ENCODE results near the gene SIL1. TPM values are rescaled to one million over a fixed set of nuclear protein-coding genes. Genes with fewer than 3 reads are reported as not detected.

The SIL1 gene
- total and polyA plus RNA-seq, 10 donors: 23.4 to 42.3 (median 32.6) TPM

GRCh38 chr5:139092741-139093343, 105.3 kb downstream of the SIL1 start:
- TF ChIP-seq POLR2A (IDR thresholded peaks at IDR 0.05): no peak
- TF ChIP-seq POLR2AphosphoS5 (IDR thresholded peaks at IDR 0.05): no peak
- TF ChIP-seq CTCF (IDR thresholded peaks at IDR 0.05 in 8 of 11, conservative IDR thresholded peaks at IDR 0.05 in 3 of 11): no peak
- intact Hi-C loops (cut with DNase I; ENCODE audit: low total_unique reads): no loop called here
- Histone ChIP-seq H3K4me3 (no peak overlapping the region), H3K9me3 (no peaks in the 10 kb centered on the region), H3K4me1 (peaks cover 0 to 24% (median 9%) of the 10 kb centered on the region in 6 donors), H3K27ac (no peak overlapping the region), H3K27me3 (replicated peaks in 1 of 7) (no peaks in the 10 kb centered on the region), H3K36me3 (no peaks in the 10 kb centered on the region)
- no peak for DNase-seq
- 90 to 99% (median 95%) methylated on average over 5 of the region's 5 CpGs for WGBS, 5 donors

- Histone ChIP-seq H3K9me3 (no peaks in the 10 kb centered on the region), H3K36me3 (no peaks in the 10 kb centered on the region), H3K27me3 (replicated peaks in 1 of 7) (no peaks in the 10 kb centered on the region), H3K4me3 (no peak overlapping the region), H3K27ac (no peak overlapping the region), H3K4me1 (peaks cover 0 to 24% (median 9%) of the 10 kb centered on the region in 6 donors)
- 49 to 56% (median 52%) methylated on average over 5 of the region's 5 CpGs for WGBS, 5 donors
- no peak for DNase-seq
- TF ChIP-seq POLR2AphosphoS5 (IDR thresholded peaks at IDR 0.05) (no peak), CTCF (IDR thresholded peaks at IDR 0.05 in 8 of 11, conservative IDR thresholded peaks at IDR 0.05 in 3 of 11) (peak in 5 of 11 experiments; percentile 10 to 39 (median 20)), POLR2A (IDR thresholded peaks at IDR 0.05) (no peak)
- intact Hi-C loops (cut with DNase I; ENCODE audit: low total_unique reads): no loop called here
Measured at GRCh38 chr5:139091439-139092156, 106.6 kb downstream of the SIL1 start.

GRCh38 chr5:139090581-139090980, 107.6 kb downstream of the SIL1 start:
- intact Hi-C loops (cut with DNase I; ENCODE audit: low total_unique reads): no loop called here
- DNase-seq: no peak
- Histone ChIP-seq H3K9me3 (no peaks in the 10 kb centered on the region), H3K4me3 (no peak overlapping the region), H3K4me1 (peaks cover 0 to 24% (median 9%) of the 10 kb centered on the region in 6 donors), H3K27ac (no peak overlapping the region), H3K27me3 (replicated peaks in 1 of 7) (no peaks in the 10 kb centered on the region), H3K36me3 (peaks cover 0 to 2% (median 0%) of the 10 kb centered on the region in 6 donors)
- 88 to 94% (median 92%) methylated on average over 5 of the region's 5 CpGs for WGBS, 5 donors
- TF ChIP-seq POLR2AphosphoS5 (IDR thresholded peaks at IDR 0.05): no peak
- TF ChIP-seq POLR2A (IDR thresholded peaks at IDR 0.05): no peak
- TF ChIP-seq CTCF (IDR thresholded peaks at IDR 0.05 in 8 of 11, conservative IDR thresholded peaks at IDR 0.05 in 3 of 11): no peak

- Histone ChIP-seq H3K27ac (no peak overlapping the region), H3K4me1 (peaks cover 0 to 13% (median 6%) of the 10 kb centered on the region in 6 donors), H3K36me3 (peaks cover 0 to 6% (median 0%) of the 10 kb centered on the region in 6 donors), H3K27me3 (replicated peaks in 1 of 7) (no peaks in the 10 kb centered on the region), H3K9me3 (no peaks in the 10 kb centered on the region), H3K4me3 (no peak overlapping the region)
- TF ChIP-seq POLR2A (IDR thresholded peaks at IDR 0.05) (no peak), POLR2AphosphoS5 (IDR thresholded peaks at IDR 0.05) (no peak)
- 24 to 47% (median 30%) methylated on average over 1 of the region's 1 CpG for WGBS, 5 donors
- intact Hi-C loops (cut with DNase I; ENCODE audit: low total_unique reads): no loop called here
- DNase-seq: no peak
Measured at GRCh38 chr5:139088024-139088423, 110.1 kb downstream of the SIL1 start.

Data from spleen (tissue), 11 donors.